ENCODE data around the gene MDN1. TPM values are rescaled to one million over a fixed set of nuclear protein-coding genes. Genes with fewer than 3 reads are reported as not detected.
A peak's percentile ranks its signal among the peaks of the same experiment; 100 is the strongest.

MDN1 gene
- total RNA-seq, 1 donor from 2014 or later = 22.9 TPM

GRCh38 chr6:89679215-89680120, 140.1 kb downstream of the MDN1 start:
- H3K36me3 ChIP-seq = peaks cover 93% of the 10 kb centered on the region
- H3K27ac ChIP-seq (replicated peaks) = peak overlapping the region; percentile 64
- no peak for TF ChIP-seq CTCF (IDR thresholded peaks at IDR 0.05; ENCODE audit: borderline replicate concordance)
- H3K27me3 ChIP-seq (ENCODE audit: low read depth) = no peaks in the 10 kb centered on the region
- no peaks in the 10 kb centered on the region for H3K9me3 ChIP-seq (replicated peaks)
- H3K4me1 ChIP-seq = peaks cover 38% of the 10 kb centered on the region
- intact Hi-C loops (cut with micrococcal nuclease) = no loop called here
- H3K4me3 ChIP-seq = no peak overlapping the region
- no peak for DNase-seq

GRCh38 chr6:89678531-89678930, 141.1 kb downstream of the MDN1 start:
- Histone ChIP-seq H3K27me3 (ENCODE audit: low read depth) (no peaks in the 10 kb centered on the region), H3K36me3 (peaks cover 93% of the 10 kb centered on the region)
- intact Hi-C loops (cut with micrococcal nuclease) = no loop called here

GRCh38 chr6:89675949-89676748, 143.4 kb downstream of the MDN1 start:
- no peak for TF ChIP-seq CTCF (IDR thresholded peaks at IDR 0.05; ENCODE audit: borderline replicate concordance)
- Histone ChIP-seq H3K27ac (replicated peaks) (peak overlapping the region; percentile 68), H3K27me3 (ENCODE audit: low read depth) (no peaks in the 10 kb centered on the region), H3K4me1 (peaks cover 46% of the 10 kb centered on the region), H3K4me3 (no peak overlapping the region), H3K36me3 (peaks cover 96% of the 10 kb centered on the region), H3K9me3 (replicated peaks) (no peaks in the 10 kb centered on the region)
- intact Hi-C loops (cut with micrococcal nuclease) = no loop called here
- DNase-seq = no peak

More at GRCh38 chr6:89678531-89678930, 141.1 kb downstream of the MDN1 start:
- no peak overlapping the region for H3K27ac ChIP-seq (replicated peaks)
- H3K9me3 ChIP-seq (replicated peaks) = no peaks in the 10 kb centered on the region
- peaks cover 38% of the 10 kb centered on the region for H3K4me1 ChIP-seq
- no peak overlapping the region for H3K4me3 ChIP-seq
- no peak for DNase-seq
- no peak for TF ChIP-seq CTCF (IDR thresholded peaks at IDR 0.05; ENCODE audit: borderline replicate concordance)

- H3K4me1 ChIP-seq = peaks cover 48% of the 10 kb centered on the region
- peaks cover 76% of the 10 kb centered on the region for H3K36me3 ChIP-seq
- no peak for TF ChIP-seq CTCF (IDR thresholded peaks at IDR 0.05; ENCODE audit: borderline replicate concordance)
- H3K27me3 ChIP-seq (ENCODE audit: low read depth) = no peaks in the 10 kb centered on the region
- DNase-seq = no peak
- intact Hi-C loops (cut with micrococcal nuclease) = no loop called here
- peak overlapping the region; percentile 67 for H3K27ac ChIP-seq (replicated peaks)
- no peaks in the 10 kb centered on the region for H3K9me3 ChIP-seq (replicated peaks)
- no peak overlapping the region for H3K4me3 ChIP-seq
These were observed 148.5 kb downstream of the MDN1 start for GRCh38 chr6:89670935-89671565.

GRCh38 chr6:89669002-89669401, 150.6 kb downstream of the MDN1 start:
- peaks cover 76% of the 10 kb centered on the region for H3K36me3 ChIP-seq
- TF ChIP-seq CTCF (IDR thresholded peaks at IDR 0.05; ENCODE audit: borderline replicate concordance) = no peak
- H3K27ac ChIP-seq (replicated peaks) = peak overlapping the region; percentile 29

More at GRCh38 chr6:89669002-89669401, 150.6 kb downstream of the MDN1 start:
- Histone ChIP-seq H3K4me1 (peaks cover 39% of the 10 kb centered on the region), H3K9me3 (replicated peaks) (no peaks in the 10 kb centered on the region), H3K4me3 (no peak overlapping the region), H3K27me3 (ENCODE audit: low read depth) (no peaks in the 10 kb centered on the region)
- intact Hi-C loops (cut with micrococcal nuclease) = no loop called here
- no peak for DNase-seq
